SK-N-SH (cell line): ENCODE data around the gene TPPP. TPM values are rescaled to one million over a fixed set of nuclear protein-coding genes. Genes with fewer than 3 reads are reported as not detected.
"Not testable (repeated sequence)": the region's sequence is repeated elsewhere in the genome, so short reads cannot be mapped to it uniquely, and the experiment has no call there.

Experiments
- CTCF ChIA-PET: fragments of 300-600, 350-600 bp; formaldehyde crosslinking; extraction: SDS; loops from one replicate; lab custom pipeline; 2021; lab: Yijun Ruan, JAX
- POLR2A ChIA-PET: fragments of 350-600 bp; sonication (Branson Sonifier 250); formaldehyde crosslinking; extraction: SDS; loops from one replicate; lab custom pipeline; 2020; ENCODE audit warnings: antibody characterized with exemption, inconsistent platforms; lab: Yijun Ruan, JAX
- DNase-seq: peaks from one replicate; pipeline ENCODE4 v3.0.0; 2012
- H2AFZ ChIP-seq: fragments of 200-600 bp; sonication (generic); 2 replicates; pipeline ENCODE4 v1.8.1; 2016; ENCODE audit warnings: antibody characterized with exemption, mild to moderate bottlenecking, low read depth
- H3F3A ChIP-seq: fragments of 200-600 bp; sonication (generic); replicated peaks from 2 replicates; pipeline ENCODE3; 2016; ENCODE audit warnings: antibody characterized with exemption, mild to moderate bottlenecking; ENCODE audit not compliant: insufficient read depth
- H3K27ac ChIP-seq, 2 experiments: fragments of 200-500 bp in 1 of 2; fragments of 200-600 bp in 1 of 2; sonication (Bioruptor generic) in 1 of 2; sonication (generic), shearing (Covaris generic) in 1 of 2; 2 replicates each; pipeline versions ENCODE4 v1.5.1 to v1.6.1; 2014 to 2016; ENCODE audit warnings: low read depth in 2 of 2, inconsistent platforms in 1 of 2, low read length in 1 of 2, mild to moderate bottlenecking in 1 of 2, mixed read lengths in 1 of 2
- H3K27me3 ChIP-seq: fragments of 200-600 bp; sonication (generic), shearing (Covaris generic); 2 replicates; pipeline ENCODE4 v1.6.1; 2016; ENCODE audit warnings: mixed run types; ENCODE audit not compliant: insufficient read depth
- H3K36me3 ChIP-seq, 2 experiments: fragments of 200-500 bp in 1 of 2; fragments of 200-600 bp in 1 of 2; sonication (Bioruptor generic) in 1 of 2; sonication (generic) in 1 of 2; replicated peaks in 1 of 2; 2 replicates each; pipeline versions ENCODE3 to v1.5.1; 2014 to 2016; ENCODE audit warnings: low read length in 1 of 2, mild to moderate bottlenecking in 1 of 2; ENCODE audit not compliant: insufficient read depth in 2 of 2, control insufficient read depth in 1 of 2
- H3K4me1 ChIP-seq, 2 experiments: fragments of 200-500 bp in 1 of 2; fragments of 200-600 bp in 1 of 2; sonication (Bioruptor generic) in 1 of 2; sonication (generic), shearing (Covaris generic) in 1 of 2; 2 replicates each; pipeline versions ENCODE4 v1.5.1 to v1.6.1; 2014 to 2016; ENCODE audit warnings: low read depth in 1 of 2, low read length in 1 of 2, mixed run types in 1 of 2; ENCODE audit not compliant: insufficient read depth in 2 of 2, control insufficient read depth in 1 of 2
- H3K4me2 ChIP-seq: fragments of 200-600 bp; sonication (generic), shearing (Covaris generic); 2 replicates; pipeline ENCODE4 v1.6.1; 2017; ENCODE audit warnings: mixed run types
- H3K4me3 ChIP-seq, 2 experiments: fragments of 200-500 bp in 1 of 2; fragments of 200-600 bp in 1 of 2; sonication (Bioruptor generic) in 1 of 2; sonication (generic), shearing (Covaris generic) in 1 of 2; 2 replicates each; pipeline versions ENCODE4 v1.5.1 to v1.8.1; 2014 to 2016; ENCODE audit warnings: low read depth in 2 of 2, inconsistent platforms in 1 of 2, low read length in 1 of 2, mild to moderate bottlenecking in 1 of 2, mixed read lengths in 1 of 2, moderate library complexity in 1 of 2
- H3K79me2 ChIP-seq: fragments of 200-600 bp; sonication (generic); 2 replicates; pipeline ENCODE4 v1.8.1; 2017; ENCODE audit warnings: mild to moderate bottlenecking; ENCODE audit not compliant: insufficient read depth
- H3K9ac ChIP-seq: fragments of 200-600 bp; sonication (generic); 2 replicates; pipeline ENCODE4 v1.6.1; 2017; ENCODE audit warnings: mixed run types
- H3K9me2 ChIP-seq: fragments of 200-600 bp; sonication (generic); 2 replicates; pipeline ENCODE4 v1.6.1; 2017; ENCODE audit warnings: mixed run types
- H3K9me3 ChIP-seq: fragments of 200-600 bp; sonication (generic); 2 replicates; pipeline ENCODE4 v1.6.1; 2017; ENCODE audit warnings: mixed run types, mild to moderate bottlenecking, moderate library complexity
- H4K20me1 ChIP-seq: fragments of 200-600 bp; sonication (generic); 2 replicates; pipeline ENCODE4 v1.6.1; 2017; ENCODE audit warnings: mild to moderate bottlenecking, mixed run types; ENCODE audit not compliant: insufficient read depth
- CTCF ChIP-seq: fragments of 200-600 bp; sonication (generic); IDR thresholded peaks from 2 replicates; pipeline ENCODE4 v1.6.1; 2017; ENCODE audit warnings: antibody characterized with exemption, mild to moderate bottlenecking, moderate library complexity
- ELF1 ChIP-seq: IDR thresholded peaks from 2 replicates; pipeline ENCODE4 v1.4.0; 2012
- EP300 ChIP-seq, 2 experiments: IDR thresholded peaks; 2 replicates each; pipeline versions ENCODE4 v1.4.0 to v1.6.1; 2012; ENCODE audit warnings: borderline replicate concordance in 1 of 2, low read depth in 1 of 2, low read length in 1 of 2
- FOSL2 ChIP-seq: IDR thresholded peaks from 2 replicates; pipeline ENCODE4 v1.4.0; 2012; ENCODE audit warnings: low read depth, mild to moderate bottlenecking, moderate library complexity, borderline replicate concordance
- GABPA ChIP-seq: IDR thresholded peaks from 2 replicates; pipeline ENCODE4 v1.4.0; 2012; ENCODE audit warnings: low read depth, mild to moderate bottlenecking
- IRF3 ChIP-seq: fragments of 150-350 bp; IDR thresholded peaks from 2 replicates; pipeline ENCODE4 v1.6.1; 2016; ENCODE audit warnings: mild to moderate bottlenecking, low read depth, low read length
- JUND ChIP-seq: IDR thresholded peaks from 2 replicates; pipeline ENCODE4 v1.4.0; 2012
- MAX ChIP-seq: IDR thresholded peaks from 2 replicates; pipeline ENCODE4 v1.4.0; 2012; ENCODE audit warnings: low read depth
- NFIC ChIP-seq: IDR thresholded peaks from 2 replicates; pipeline ENCODE4 v1.4.0; 2012; ENCODE audit warnings: borderline replicate concordance
- NRF1 ChIP-seq: IDR thresholded peaks from 2 replicates; pipeline ENCODE4 v1.6.1; 2012; ENCODE audit warnings: low read depth, mild to moderate bottlenecking, low read length
- RAD21 ChIP-seq: IDR thresholded peaks from 2 replicates; pipeline ENCODE4 v1.6.1; 2012; ENCODE audit warnings: mild to moderate bottlenecking, low read length
- RCOR1 ChIP-seq: fragments of 150-350 bp; IDR thresholded peaks from 2 replicates; pipeline ENCODE4 v1.6.1; 2017; ENCODE audit warnings: antibody characterized with exemption, low read length
- RFX5 ChIP-seq: IDR thresholded peaks from 2 replicates; pipeline ENCODE4 v1.6.1; 2012; ENCODE audit warnings: mild to moderate bottlenecking, improper control_type of control experiment, low read length
- SIN3A ChIP-seq: IDR thresholded peaks from 2 replicates; pipeline ENCODE4 v1.6.1; 2012; ENCODE audit warnings: low read depth, mild to moderate bottlenecking, low read length, moderate library complexity, borderline replicate concordance
- WGBS: methylation state at CpG from one replicate; pipeline ENCODE4 v1.1.6; 2017; ENCODE audit warnings: low lambda C conversion rate; 5-methylcytosine and 5-hydroxymethylcytosine counted together
- polyA plus RNA-seq, 3 experiments: library from polyadenylated mRNA; depleted of rRNA; stranded (reverse); fragments of >200 nt; gene quantifications; 2 replicates each; pipeline ENCODE4 v1.2.3, GENCODE V29; 2012

TPPP gene
- polyA plus RNA-seq, 1 of the 3 experiments (the other 2 are of a cell fraction): 0.05 TPM

- Histone ChIP-seq H3K27ac (no peak overlapping the region), H3K4me3 (no peak overlapping the region), H4K20me1 (no peaks in the 10 kb centered on the region), H3F3A (no peaks in the 10 kb centered on the region), H3K9me3 (no peaks in the 10 kb centered on the region), H3K4me2 (no peak overlapping the region), H3K27me3 (no peaks in the 10 kb centered on the region), H2AFZ (no peak overlapping the region), H3K79me2 (no peaks in the 10 kb centered on the region), H3K9me2 (no peaks in the 10 kb centered on the region), H3K4me1 (no peaks in the 10 kb centered on the region), H3K36me3 (no peaks in the 10 kb centered on the region), H3K9ac (no peak overlapping the region)
- no peak for DNase-seq
- ChIA-PET CTCF (no interaction called here), POLR2A (no interaction called here)
- 59% methylated on average over 12 of the region's 17 CpGs for WGBS
- TF ChIP-seq CTCF (no peak), EP300 (IDR thresholded peaks at IDR 0.05; ENCODE audit: borderline replicate concordance in 1 of 2, low read depth in 1 of 2, low read length in 1 of 2) (no peak), JUND (no peak), ELF1 (no peak), SIN3A (no peak), GABPA (no peak), RCOR1 (no peak)
Observed at GRCh38 chr5:684751-685216, 8.4 kb downstream of the TPPP start.

- ChIA-PET POLR2A (no interaction called here), CTCF (interaction anchor here (1.2 to 1.3 kb wide), 2 partner anchors 12 to 34 kb away, joined by 3 read pairs; no protein-coding TSS in a partner anchor)
- H4K20me1 ChIP-seq: no peaks in the 10 kb centered on the region
- no peak overlapping the region for H3K4me3 ChIP-seq
- 68% methylated on average over 14 of the region's 30 CpGs for WGBS
- no peak overlapping the region for H3K9ac ChIP-seq
- DNase-seq: no peak
- no peaks in the 10 kb centered on the region for H3K4me1 ChIP-seq
- H3K9me2 ChIP-seq: no peaks in the 10 kb centered on the region
- H3K79me2 ChIP-seq: no peaks in the 10 kb centered on the region
- H3F3A ChIP-seq: no peaks in the 10 kb centered on the region
- H3K27ac ChIP-seq: no peak overlapping the region
- no peak overlapping the region for H2AFZ ChIP-seq
- H3K36me3 ChIP-seq: no peaks in the 10 kb centered on the region
- H3K4me2 ChIP-seq: no peak overlapping the region
- TF ChIP-seq NFIC (no peak), IRF3 (no peak), FOSL2 (no peak), MAX (no peak), NRF1 (no peak), RFX5 (no peak), RAD21 (no peak)
- H3K27me3 ChIP-seq: no peaks in the 10 kb centered on the region
- H3K9me3 ChIP-seq: no peaks in the 10 kb centered on the region
Observed at GRCh38 chr5:683551-684481, 9.3 kb downstream of the TPPP start.

GRCh38 chr5:682651-683358 is 10.3 kb downstream of the TPPP start:
- H3K27me3 ChIP-seq, H3K36me3 ChIP-seq, H3K9me3 ChIP-seq, H4K20me1 ChIP-seq, H3K79me2 ChIP-seq, H2AFZ ChIP-seq, H3K4me2 ChIP-seq, H3K9me2 ChIP-seq, DNase-seq, H3K27ac ChIP-seq, POLR2A ChIA-PET, H3K4me3 ChIP-seq, H3K4me1 ChIP-seq, H3F3A ChIP-seq, H3K9ac ChIP-seq: not testable (repeated sequence)
- CTCF ChIA-PET: interaction anchor here (1.2 kb wide), 1 partner anchor 35 kb away, joined by 3 read pairs; no protein-coding TSS in a partner anchor
- 78% methylated on average over 6 of the region's 17 CpGs for WGBS
